AG04450 (cell line): ENCODE data around the gene WDR90. TPM values are rescaled to one million over a fixed set of nuclear protein-coding genes. Genes with fewer than 3 reads are reported as not detected.
A peak's percentile ranks its signal among the peaks of the same experiment; 100 is the strongest.

Source experiments
- CTCF ChIA-PET: fragments of 300-600, 350-600 bp; formaldehyde crosslinking; extraction: SDS; loops from one replicate; lab custom pipeline; 2022; ENCODE audit warnings: antibody characterized with exemption, inconsistent platforms; lab: Charles Lee
- POLR2A ChIA-PET: fragments of 350-600 bp; formaldehyde crosslinking; extraction: SDS; loops from one replicate; lab custom pipeline; 2021; ENCODE audit warnings: antibody characterized with exemption, inconsistent platforms; lab: Yijun Ruan, JAX
- DNase-seq: peaks from one replicate; pipeline ENCODE4 v3.0.0-alpha.2; 2011; ENCODE audit warnings: low read depth, low spot score
- H3K27ac ChIP-seq: one replicate; pipeline ENCODE4 v1.5.1; 2012; ENCODE audit warnings: low read depth, low read length, control low read depth
- H3K27me3 ChIP-seq: one replicate; pipeline ENCODE4 v1.6.0; 2012; ENCODE audit warnings: low read length; ENCODE audit not compliant: control insufficient read depth, insufficient read depth
- H3K4me3 ChIP-seq: 2 replicates; pipeline ENCODE4 v1.5.1; 2011; ENCODE audit warnings: mild to moderate bottlenecking, low read depth, low read length, control low read depth
- H3K9me3 ChIP-seq: 2 replicates; pipeline ENCODE4 v1.5.1; 2012; ENCODE audit warnings: low read length; ENCODE audit not compliant: control insufficient read depth, insufficient read depth
- CTCF ChIP-seq: IDR thresholded peaks from 2 replicates; pipeline ENCODE4 v1.5.1; 2011; ENCODE audit warnings: low read depth, low read length, control low read depth, inconsistent platforms
- polyA plus RNA-seq: library from polyadenylated mRNA; depleted of rRNA; stranded (reverse); fragments of >200 nt; gene quantifications from 2 replicates; pipeline ENCODE4 v1.2.3, GENCODE V29; 2011

Gene WDR90
- polyA plus RNA-seq, 1 experiment: 2.1 TPM

DNA sequence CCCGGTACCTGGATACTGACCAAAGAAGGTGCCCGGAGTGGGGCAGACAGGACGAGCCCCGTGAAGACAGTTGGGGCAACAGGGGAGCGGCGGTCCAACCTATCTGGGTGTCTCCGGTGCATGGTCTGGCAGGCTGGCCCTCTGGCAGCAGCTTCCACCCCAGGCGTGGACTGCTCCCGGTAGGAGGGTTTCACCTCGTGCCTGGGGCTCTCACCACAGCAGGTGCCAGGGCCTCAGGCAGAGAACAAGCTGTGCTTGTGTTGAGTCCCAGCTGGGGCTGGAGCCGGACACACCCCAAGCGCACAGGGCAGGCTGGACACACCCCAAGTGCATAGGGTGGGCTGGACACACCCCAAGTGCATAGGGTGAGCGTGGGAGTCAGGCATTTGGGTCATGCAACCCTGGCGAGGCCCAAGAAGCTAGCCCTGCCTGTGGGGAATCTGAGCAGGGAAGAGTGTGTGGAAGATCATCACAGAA, 57.9 kb downstream of the WDR90 start:
- H3K4me3 ChIP-seq: no peak overlapping the region
- H3K27me3 ChIP-seq: peaks cover 52% of the 10 kb centered on the region
- H3K27ac ChIP-seq: no peak overlapping the region
- DNase-seq: no peak
- no peak for TF ChIP-seq CTCF
- ChIA-PET CTCF (interaction anchor here (1.6 kb wide), 1 partner anchor 9 kb away, joined by 3 read pairs; no protein-coding TSS in a partner anchor), POLR2A (interaction anchor here (0.6 to 1.1 kb wide), 2 partner anchors 17 to 46 kb away, joined by 3 read pairs; partner anchors contain the start of gene WDR24)
- no peaks in the 10 kb centered on the region; the same call in 1 of the 2 replicates for H3K9me3 ChIP-seq

DNA sequence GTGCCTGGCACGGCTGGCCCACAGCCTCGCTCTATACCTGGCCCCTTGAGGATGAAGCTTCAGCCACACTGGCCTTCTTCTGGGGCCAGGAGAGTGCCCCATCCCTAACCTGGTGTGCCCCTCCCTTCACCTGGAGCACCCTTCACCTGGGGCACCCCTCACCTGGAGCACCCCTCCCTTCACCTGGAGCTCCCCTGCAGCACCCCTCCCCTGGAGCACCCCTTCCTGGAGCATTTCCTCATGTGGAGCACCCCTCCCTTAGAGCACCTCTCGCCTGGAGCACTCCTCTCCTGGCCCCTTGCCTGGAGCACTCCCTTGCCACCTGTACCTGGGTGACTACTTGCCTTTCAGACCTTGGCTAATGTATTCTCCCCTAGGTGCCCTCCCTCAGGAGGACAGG, 58.9 kb downstream of the WDR90 start:
- Histone ChIP-seq H3K27ac (no peak overlapping the region), H3K27me3 (peaks cover 43% of the 10 kb centered on the region), H3K9me3 (no peaks in the 10 kb centered on the region; the same call in 1 of the 2 replicates), H3K4me3 (no peak overlapping the region)
- CTCF ChIA-PET: no interaction called here
- DNase-seq: no peak
- TF ChIP-seq CTCF: no peak
- POLR2A ChIA-PET: no interaction called here

- Histone ChIP-seq H3K27ac (no peak overlapping the region), H3K4me3 (no peak overlapping the region), H3K27me3 (peaks cover 34% of the 10 kb centered on the region), H3K9me3 (no peaks in the 10 kb centered on the region; the same call in 1 of the 2 replicates)
- no peak for DNase-seq
- ChIA-PET CTCF (interaction anchor here (0.6 to 4.2 kb wide), 4 partner anchors 9 to 106 kb away, joined by 3 to 29 read pairs (median 5); no protein-coding TSS in a partner anchor), POLR2A (interaction anchor here (0.6 to 1.0 kb wide), 6 partner anchors 19 to 328 kb away, joined by 3 to 4 read pairs (median 4); partner anchors contain the start of genes CHTF18, RPUSD1 and WDR24)
- no peak for TF ChIP-seq CTCF
These were observed 59.8 kb downstream of the WDR90 start for GRCh38 chr16:708959-709358.

GRCh38 chr16:709566-710499, 60.7 kb downstream of the WDR90 start:
- H3K4me3 ChIP-seq: peak overlapping the region; percentile 20; the same call in 1 of the 2 replicates
- TF ChIP-seq CTCF: no peak
- H3K27me3 ChIP-seq: peaks cover 25% of the 10 kb centered on the region
- ChIA-PET CTCF (interaction anchor here (0.6 to 4.2 kb wide), 6 partner anchors 8 to 397 kb away, joined by 3 to 29 read pairs (median 5); no protein-coding TSS in a partner anchor), POLR2A (interaction anchor here (0.6 to 1.0 kb wide), 6 partner anchors 20 to 327 kb away, joined by 3 to 4 read pairs (median 4); partner anchors contain the start of genes CHTF18, RPUSD1 and WDR24)
- no peaks in the 10 kb centered on the region; the same call in 1 of the 2 replicates for H3K9me3 ChIP-seq
- DNase-seq: peak; percentile 62
- no peak overlapping the region for H3K27ac ChIP-seq
